NCI-H2107 treated with DMSO at 0.1 percent for 48 hours (cell line): ENCODE data around the gene SGTB.
"Not testable (repeated sequence)": the region's sequence is repeated elsewhere in the genome, so short reads cannot be mapped to it uniquely, and the experiment has no call there.

ENCODE experiments used
- DNase-seq: peaks from one replicate; lab custom pipeline; 2025; ENCODE audit not compliant: unreplicated experiment; lab: John Stamatoyannopoulos, UW

The SGTB gene

DNA sequence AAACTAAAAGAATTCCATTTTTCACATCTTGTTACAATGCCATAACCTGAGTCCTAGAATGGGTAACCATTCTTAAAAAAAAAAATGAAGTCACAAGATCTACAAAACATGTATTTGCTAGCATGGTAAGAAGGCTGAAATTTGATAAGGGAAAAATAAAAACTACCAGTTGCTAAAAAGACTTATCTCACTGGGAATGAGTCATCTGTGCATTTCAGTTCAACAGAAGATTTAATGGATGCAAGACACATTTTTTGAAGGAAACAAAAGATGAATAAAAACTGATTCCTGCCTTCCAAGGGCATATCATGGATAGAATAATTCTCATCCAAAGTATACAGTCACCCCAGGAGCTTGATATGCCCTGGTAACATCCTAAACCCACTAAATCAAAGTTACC, 47.2 kb downstream of the SGTB start:
- DNase-seq, result no peak

GRCh38 chr5:65672796-65673195, 49.1 kb downstream of the SGTB start:
- no peak for DNase-seq

- no peak for DNase-seq
Observed at GRCh38 chr5:65668696-65669095, 53.2 kb downstream of the SGTB start.

- no peak for DNase-seq
Observed at GRCh38 chr5:65663804-65664521, 57.9 kb downstream of the SGTB start.

- DNase-seq, result no peak
Observed at GRCh38 chr5:65654713-65655112, 67.2 kb downstream of the SGTB start.

DNA sequence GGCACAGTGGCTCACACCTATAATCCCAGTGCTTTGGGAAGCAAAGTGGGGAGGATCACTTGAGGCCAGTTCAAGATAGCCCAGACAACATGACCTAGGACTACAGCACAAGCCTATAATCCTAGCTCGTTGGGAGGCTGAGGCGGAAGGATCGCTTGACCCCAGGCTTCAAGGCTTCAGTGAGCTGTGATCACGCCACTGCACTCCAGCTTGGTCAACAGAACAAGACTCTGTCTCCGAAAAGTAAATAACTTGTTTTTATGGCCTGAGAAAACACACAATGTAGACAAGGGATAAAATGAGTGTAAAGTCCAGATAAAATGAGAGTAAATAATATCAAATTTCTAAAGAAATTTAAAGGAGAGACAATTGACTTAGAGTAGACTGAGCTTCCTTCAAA, 70.8 kb downstream of the SGTB start:
- no peak for DNase-seq

DNA sequence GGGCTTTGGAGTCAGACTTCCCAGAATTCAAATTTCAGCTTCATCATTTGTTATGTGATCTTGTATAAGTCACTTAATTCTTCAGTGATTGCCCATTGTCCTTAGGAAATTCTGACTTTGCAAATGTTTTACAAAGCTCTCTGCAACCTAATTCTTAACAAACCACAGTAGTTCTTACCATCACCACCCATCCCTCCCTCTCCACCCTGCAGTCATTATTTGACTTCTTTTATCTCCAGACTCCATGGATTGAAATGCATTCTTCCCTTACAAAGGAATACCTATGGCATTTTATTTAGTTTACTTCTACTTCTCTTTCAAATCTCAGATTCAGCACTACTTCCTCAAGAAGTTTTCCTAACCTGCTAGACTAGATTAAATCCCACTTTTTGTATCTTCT, 74.0 kb downstream of the SGTB start:
- DNase-seq, result no peak

DNA sequence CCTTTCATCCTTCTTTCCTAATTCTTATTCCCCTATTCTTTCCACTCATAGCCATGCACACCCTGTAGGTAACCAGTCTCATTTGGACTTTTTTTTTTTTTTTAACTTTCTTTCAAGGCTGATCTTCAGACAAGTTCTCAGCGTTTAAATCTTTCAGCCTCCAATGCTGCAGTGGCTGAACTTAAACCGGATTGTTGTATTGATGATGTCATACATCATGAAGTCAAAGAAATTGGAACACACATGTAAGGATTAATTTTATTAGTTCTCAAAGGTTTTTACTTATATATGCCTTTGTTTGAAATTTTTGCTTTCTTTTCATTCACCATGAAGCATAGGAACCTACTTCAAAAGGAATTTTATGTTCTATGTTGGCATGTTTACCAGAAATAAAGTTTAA, 75.0 kb downstream of the SGTB start:
- DNase-seq, result no peak

DNA sequence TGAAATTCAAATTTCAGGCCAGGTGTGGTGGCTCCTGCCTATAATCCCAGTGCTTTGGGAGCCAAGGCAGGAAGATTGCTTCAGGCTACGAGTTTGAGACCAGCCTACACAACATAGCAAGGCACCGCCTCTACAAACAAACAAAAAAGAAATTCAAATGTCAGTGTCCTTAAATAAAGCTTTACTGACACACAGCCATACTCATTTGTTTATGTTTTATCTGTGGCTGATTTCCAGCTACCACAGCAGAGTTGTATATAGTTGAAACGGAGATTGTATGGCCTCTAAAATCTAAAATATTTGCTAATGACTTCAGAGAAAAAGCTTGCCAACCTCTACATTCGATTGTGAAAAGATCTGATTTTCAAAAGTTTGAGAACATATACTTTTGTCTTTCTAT, 81.7 kb downstream of the SGTB start:
- no peak for DNase-seq

DNA sequence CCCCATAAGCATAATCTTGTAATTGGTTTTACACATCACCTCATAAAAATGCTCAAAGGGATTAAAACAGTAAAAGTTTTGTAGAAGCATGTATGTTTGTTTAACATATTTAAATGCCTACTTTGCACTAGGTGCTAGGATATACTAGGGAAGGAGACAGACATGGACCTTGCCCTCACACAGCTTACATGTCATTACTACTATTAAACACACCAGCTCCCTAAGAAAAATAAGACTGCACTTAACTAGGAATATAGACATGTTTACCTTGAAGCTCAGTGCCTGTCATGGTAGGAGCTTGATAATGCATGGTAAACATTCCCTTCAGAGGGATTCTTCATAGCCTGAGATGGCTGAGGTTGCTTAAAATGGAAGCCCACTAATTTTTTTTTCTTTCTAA, 90.9 kb downstream of the SGTB start:
- no peak for DNase-seq

- no peak for DNase-seq
Observed at GRCh38 chr5:65625743-65626142, 96.2 kb downstream of the SGTB start.

DNA sequence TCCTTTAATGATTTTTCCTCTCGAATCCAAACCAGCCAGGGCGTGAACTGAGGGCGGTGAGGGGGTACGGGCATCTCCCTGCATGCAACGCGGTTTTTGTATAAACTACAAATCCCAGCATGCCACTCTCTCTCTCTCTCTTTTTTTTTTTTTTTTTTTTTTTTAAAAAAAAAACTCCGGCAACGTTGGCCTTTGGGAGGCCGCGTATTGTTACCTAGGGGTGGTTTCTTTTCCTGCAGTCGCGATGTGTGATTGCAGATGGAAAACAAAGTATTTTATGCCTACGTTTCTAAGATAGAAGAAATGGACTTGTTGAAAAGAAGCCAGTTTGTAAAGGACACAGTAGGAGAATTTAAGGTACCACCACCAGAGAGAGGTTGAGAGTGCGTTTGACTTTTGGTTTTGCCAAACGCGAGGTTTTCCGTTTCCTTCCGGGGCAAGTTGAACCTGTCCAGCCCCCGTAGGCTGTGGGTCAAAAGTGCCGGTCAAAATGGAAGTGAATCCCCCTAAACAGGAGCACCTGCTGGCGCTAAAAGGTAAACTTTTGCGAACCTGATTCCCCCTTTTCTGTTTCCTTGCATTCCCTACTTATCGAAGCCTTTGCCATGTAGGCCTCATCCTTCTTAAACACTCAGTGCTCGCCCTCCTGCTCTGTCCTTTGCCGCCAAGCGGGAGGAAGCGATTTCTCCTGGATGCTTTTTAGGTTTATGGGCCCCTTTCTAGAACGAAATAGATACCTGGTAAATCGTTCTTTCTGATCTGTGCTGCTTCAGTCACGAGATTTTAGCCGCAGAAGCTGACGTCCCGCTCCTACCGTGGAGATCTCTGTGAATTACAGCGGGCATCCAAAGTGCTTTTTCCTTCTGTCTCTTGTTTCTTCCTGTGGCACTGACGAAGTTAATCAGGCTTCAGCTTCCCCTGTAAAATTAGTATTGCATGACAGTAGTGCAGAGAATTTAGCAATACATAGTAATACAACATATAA, 97.0 kb downstream of the SGTB start, which contains the start of the genes SHLD3 and TRAPPC13:
Gene SHLD3 (plus strand): TSS at position 457 of the 985 bp plus-strand sequence. CDS start 4,561 bp downstream, outside the sequence.
Gene TRAPPC13 (plus strand): TSS at position 457 of the 985 bp plus-strand sequence. CDS start 34 bp downstream, at position 491.
- peak; percentile 84 for DNase-seq

DNA sequence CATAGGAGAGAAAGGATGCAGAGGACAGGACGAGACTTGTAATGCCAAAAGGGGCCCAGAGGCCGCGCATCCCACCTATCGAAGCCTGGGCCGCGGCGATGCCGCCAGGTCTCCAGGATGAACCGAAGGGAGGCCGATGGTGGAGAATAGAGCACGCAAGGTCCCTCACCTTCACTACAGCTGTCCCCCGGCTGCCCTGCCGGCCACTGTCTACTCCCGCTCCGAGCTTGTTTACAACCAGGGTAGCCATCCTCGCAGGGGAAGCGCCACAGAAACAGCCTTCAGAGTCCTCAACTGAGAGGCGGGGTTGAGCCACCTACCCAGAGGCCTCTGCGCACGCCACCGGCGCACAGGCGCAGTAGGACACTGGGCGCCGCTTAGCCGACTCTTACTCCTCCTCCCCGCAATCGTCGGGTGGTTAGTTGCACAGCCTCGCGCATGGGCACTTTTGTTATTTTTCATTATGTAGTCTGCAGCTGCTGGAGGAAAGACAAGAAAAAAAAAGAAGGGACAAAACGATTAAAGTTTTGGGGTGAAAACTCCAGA, 97.8 kb downstream of the SGTB start, which contains the start of gene TRIM23:
Gene TRIM23 (minus strand): TSS at position 309 of the 546 bp plus-strand sequence. CDS start 59 bp downstream, at position 250.
- peak; percentile 71 for DNase-seq

GRCh38 chr5:65623482-65623881, 98.4 kb downstream of the SGTB start:
- no peak for DNase-seq

- not testable (repeated sequence) for DNase-seq
Observed at GRCh38 chr5:65621961-65622360, 99.9 kb downstream of the SGTB start.

DNA sequence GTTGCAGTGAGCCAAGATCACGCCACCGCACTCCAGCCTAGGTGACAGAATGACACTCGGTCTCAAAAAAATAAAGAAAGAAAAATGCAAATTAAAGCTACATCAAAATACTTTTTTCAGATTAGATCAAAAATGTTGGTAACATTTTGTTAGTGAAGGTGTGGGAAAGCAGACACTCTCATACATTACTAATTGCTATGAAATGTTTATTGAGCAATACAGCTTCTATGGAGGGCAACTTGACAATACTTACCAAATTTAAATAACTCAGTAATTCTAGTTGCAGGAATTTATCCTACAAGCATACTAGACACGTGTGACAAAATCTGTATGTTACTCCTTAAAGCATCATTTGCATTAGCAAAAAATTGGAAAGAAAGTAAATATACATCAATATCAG, 101.9 kb downstream of the SGTB start:
- DNase-seq, result no peak
